Stimulated activated naive CD4-positive, alpha-beta T cell treated with Interleukin-2 at 50 U/mL for 16 hours (primary cell): ENCODE results near the gene TRIM45.
"Not testable (repeated sequence)": the region's sequence is repeated elsewhere in the genome, so short reads cannot be mapped to it uniquely, and the experiment has no call there.

Experiments used
- DNase-seq: peaks from one replicate; lab custom pipeline; 2025; lab: John Stamatoyannopoulos, UW

The TRIM45 gene, protein sequence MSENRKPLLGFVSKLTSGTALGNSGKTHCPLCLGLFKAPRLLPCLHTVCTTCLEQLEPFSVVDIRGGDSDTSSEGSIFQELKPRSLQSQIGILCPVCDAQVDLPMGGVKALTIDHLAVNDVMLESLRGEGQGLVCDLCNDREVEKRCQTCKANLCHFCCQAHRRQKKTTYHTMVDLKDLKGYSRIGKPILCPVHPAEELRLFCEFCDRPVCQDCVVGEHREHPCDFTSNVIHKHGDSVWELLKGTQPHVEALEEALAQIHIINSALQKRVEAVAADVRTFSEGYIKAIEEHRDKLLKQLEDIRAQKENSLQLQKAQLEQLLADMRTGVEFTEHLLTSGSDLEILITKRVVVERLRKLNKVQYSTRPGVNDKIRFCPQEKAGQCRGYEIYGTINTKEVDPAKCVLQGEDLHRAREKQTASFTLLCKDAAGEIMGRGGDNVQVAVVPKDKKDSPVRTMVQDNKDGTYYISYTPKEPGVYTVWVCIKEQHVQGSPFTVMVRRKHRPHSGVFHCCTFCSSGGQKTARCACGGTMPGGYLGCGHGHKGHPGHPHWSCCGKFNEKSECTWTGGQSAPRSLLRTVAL

GRCh38 chr1:117121589-117122329 lies at the start of gene TRIM45:
TRIM45 (minus strand) TSS chr1:117121749; CDS start chr1:117121201, 548 bp downstream.
- peak; percentile 81 for DNase-seq

DNA sequence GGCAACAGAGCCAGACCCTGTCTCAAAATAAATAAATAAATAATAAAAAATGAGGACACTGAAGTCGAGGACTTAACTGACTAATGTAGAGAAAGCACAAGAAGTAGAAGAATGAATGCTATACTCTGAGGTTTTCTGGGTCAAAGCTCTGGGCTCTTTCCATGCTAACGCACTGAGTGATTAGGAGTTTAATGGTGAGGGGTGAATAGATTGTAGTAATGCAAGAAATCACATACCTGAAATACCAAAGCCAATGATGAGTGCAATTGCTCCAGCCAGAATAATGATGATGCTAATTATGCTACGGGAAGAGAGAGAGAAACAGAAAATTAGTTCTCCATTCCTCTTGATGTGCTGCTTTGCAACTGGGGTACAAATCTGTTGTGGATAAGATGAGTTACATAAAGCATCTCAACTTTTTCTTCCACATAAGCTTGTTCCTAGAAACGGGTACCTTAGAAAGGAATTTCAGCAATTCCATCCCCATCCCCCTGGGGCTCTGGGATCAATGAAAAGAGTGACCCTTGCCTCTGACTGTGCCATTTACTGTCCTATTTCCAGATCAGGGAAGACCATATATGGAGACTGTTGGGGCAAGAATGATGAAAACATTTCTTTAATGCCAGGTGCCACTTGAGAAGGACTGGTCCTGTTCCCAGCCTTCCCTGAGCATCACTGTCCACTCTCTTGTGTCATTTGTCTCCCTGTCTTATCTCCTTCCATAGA lies 48.5 kb upstream of the TRIM45 start:
- DNase-seq, result no peak

DNA sequence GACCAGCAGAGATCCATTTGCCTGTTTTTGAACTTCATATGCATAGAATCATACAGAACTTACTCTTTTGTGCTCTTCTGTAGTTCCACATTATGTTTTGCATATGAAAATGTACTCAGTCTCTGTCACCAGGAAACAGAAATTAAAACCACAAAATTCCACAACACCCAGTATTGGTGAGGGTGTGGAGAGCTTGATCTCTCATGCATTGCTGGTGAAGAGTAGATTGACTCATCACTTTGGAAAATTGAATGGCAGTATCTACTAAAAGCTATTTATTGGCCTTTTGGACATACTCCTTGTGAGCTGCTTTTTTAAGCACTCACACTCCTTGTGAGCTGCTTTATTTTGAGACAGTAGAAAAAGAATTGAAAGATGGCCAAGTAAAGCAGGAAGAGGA lies 45.9 kb upstream of the TRIM45 start:
- DNase-seq, result no peak

DNA sequence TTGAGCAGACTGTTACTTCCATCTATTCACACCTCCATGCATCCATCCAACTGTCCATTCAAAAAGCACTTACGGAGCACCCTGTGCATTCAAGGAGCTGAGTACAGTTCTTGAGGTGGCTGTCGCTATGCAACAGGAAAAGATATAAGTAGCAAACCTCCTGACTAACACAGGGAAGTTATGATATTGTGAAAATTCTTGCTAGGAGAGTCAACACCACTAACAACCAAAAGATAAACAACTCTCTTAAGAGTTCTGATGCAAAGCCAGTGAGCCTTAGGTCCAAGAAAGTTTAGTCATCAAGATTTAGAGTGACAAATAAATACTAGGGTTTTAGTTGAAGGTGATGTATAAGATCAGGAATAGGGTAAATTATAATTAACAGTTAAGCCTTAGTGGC lies 44.5 kb upstream of the TRIM45 start:
- DNase-seq, result no peak

DNA sequence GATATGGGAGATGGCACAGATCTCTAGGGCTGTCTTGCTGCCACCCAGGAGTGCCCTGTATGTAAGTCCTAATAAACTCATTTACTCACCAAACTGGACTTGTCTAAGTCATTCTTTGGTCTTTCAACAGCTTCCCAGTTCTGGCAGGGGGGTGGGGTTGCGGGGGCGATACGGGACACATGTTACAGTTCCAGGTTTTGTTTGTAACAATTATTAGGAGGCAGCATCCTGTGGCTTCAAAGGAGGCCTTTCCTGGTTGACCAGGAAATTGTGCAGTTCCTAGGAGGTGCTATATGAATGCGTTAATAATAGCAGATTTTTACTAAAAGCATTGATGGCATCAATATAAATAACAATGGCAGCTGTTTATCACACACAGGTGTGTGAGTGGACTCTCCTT lies 42.7 kb upstream of the TRIM45 start:
- no peak for DNase-seq

- no peak for DNase-seq
Observed at GRCh38 chr1:117162816-117163215, 41.3 kb upstream of the TRIM45 start.

DNA sequence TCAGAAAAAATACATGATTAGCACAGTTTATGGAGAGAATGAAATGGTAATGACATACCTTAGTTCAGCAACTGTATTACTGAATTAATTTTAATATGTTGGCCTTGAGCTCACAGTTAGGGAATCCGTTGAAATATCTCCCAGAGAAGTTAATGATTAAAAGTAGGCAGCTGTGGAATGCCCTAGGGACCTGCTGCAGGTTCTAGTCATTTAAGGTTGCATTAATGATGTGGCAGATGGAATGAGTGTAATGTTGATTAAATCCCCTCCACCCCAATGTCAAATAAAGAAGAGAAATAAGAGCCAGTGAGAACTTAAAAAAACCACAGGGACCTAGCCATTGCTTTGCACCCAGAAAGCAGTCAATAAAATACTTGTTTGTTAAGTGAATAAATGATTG lies 40.3 kb upstream of the TRIM45 start:
- DNase-seq, result no peak

DNA sequence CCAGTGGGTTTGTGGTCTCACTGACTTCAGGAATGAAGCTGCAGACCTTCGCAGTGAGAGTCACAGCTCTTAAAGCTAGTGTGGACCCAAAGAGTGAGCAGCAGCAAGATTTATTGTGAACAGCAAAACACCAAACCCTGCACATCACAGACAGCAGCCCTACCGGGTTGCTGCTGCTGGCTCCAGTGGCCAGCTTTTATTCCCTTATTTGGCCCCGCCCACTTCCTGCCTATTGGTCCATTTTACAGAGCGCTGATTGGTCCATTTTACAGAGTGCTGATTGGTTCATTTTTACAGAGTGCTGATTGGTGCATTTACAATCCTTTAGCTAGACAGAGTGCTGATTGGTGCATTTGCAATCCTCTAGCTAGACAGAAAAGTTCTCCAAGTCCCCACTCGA lies 29.8 kb upstream of the TRIM45 start:
- DNase-seq, result not testable (repeated sequence)

- DNase-seq, result no peak
Observed at GRCh38 chr1:117150316-117150715, 28.8 kb upstream of the TRIM45 start.

DNA sequence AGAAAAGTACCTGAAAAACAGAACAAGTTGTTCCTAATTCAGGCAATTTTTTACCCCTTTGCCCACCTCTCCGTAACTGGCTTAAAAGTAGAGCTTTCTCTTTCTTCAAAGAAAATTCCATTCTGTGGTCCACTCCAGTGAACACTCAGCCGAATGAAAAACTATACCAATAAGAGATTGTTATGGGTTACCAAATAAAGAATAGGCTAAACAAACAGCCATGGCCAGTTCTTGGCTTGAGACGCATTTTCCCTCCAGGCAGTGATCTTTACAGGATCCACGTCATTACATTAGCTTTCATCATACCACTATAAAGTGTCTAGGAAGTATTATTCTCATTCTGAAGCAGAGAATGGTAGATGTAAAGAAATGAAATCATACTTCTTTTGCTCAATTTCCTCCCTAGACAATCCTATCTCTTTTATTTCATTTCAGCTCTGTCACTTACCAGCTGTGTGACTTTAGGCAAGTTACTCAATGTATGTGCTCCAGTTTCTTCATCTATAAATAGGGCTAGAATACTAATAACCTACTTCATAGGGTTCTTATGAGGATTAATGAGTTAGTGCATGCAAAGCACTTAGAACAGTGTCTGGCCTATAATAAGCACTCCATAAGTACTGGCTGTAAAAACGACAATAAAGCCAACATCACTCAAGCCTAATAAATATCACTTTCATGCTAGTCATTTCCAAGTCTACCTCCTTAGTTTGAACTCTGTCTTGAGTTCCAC lies 26.5 kb upstream of the TRIM45 start:
- DNase-seq, result no peak

GRCh38 chr1:117147341-117147831 lies 25.8 kb upstream of the TRIM45 start:
- DNase-seq, result no peak

- DNase-seq, result no peak
Observed at GRCh38 chr1:117146575-117147340, 25.2 kb upstream of the TRIM45 start.

DNA sequence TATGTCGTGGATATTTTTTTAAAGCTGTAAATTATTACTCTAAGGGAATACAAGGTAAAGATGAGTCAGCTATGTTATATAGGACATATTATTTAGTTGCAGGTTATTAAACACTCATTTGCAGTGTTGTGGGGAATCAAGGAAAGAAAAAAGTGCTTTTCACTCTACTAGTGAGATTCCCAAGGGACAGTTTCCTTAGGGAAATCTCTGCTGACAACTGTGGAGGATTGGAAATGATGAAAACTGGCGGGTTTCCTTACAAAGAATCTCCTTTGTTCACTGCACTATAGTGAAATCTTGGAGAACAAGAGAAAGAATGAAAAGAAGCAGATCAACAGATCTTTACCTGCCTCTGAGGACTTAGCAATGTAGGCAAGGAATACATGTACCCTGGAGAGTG lies 24.5 kb upstream of the TRIM45 start:
- no peak for DNase-seq

DNA sequence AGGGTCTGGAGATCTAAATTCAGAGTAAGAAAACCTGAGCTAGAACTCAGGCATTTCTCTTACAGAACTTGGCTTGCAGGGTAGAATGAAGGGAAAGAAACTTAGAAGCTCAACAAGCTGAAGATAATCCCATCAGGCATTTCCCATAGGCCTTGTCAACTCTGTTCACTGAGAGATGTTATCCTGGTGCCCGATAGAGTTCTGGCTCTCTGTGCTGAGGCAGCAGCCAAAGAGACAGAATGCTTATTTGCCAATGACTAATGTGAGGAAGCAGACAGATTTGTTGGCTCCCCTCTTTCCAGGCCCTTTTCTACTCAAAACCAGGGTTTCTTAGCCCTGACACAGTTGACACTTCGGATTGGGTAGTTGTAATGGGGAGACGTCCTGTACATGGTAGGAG lies 22.3 kb upstream of the TRIM45 start:
- DNase-seq, result no peak

- DNase-seq, result no peak
Observed at GRCh38 chr1:117143172-117143571, 21.6 kb upstream of the TRIM45 start.

- DNase-seq, result no peak
Observed at GRCh38 chr1:117142200-117142599, 20.7 kb upstream of the TRIM45 start.

DNA sequence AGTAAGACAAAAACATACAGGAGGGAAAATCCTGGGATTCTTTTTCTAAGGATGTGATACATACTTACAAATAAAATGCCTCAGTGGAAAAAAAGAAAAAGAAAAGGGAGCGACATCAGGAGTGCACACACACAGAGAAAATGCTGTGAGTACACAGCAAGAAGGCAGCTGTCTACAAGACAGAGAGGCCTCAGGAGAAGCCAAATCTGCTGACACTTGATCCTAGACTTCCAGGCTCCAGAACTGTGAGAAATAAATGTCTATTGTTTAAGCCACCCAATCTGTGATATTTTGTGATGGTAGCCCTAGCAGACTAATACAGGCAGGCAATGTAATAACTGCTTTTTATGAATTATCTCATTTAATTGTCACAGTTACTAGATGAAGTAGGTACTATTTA lies 17.0 kb upstream of the TRIM45 start:
- DNase-seq, result no peak

- DNase-seq, result no peak
Observed at GRCh38 chr1:117138106-117138505, 16.6 kb upstream of the TRIM45 start.

- no peak for DNase-seq
Observed at GRCh38 chr1:117137281-117137855, 15.8 kb upstream of the TRIM45 start.

- no peak for DNase-seq
Observed at GRCh38 chr1:117136749-117137148, 15.2 kb upstream of the TRIM45 start.
